Astrocyte (in vitro differentiated cells and primary cell): ENCODE measurements around the gene BPIFB1. TPM values are rescaled to one million over a fixed set of nuclear protein-coding genes. Genes with fewer than 3 reads are reported as not detected.

Source experiments
- DNase-seq: peaks from one replicate; pipeline ENCODE4 v3.0.0-alpha.2; 2010; ENCODE audit warnings: low read depth
- FAIRE-seq: peaks from 2 replicates; lab custom pipeline; 2011; peaks lifted over from hg19 to GRCh38; lab: Jason Lieb, UNC
- H2AFZ ChIP-seq: 2 replicates; pipeline ENCODE4 v1.6.0; 2012; ENCODE audit warnings: low read depth, low read length, inconsistent platforms
- H3K27ac ChIP-seq: 2 replicates; pipeline ENCODE4 v1.5.1; 2011; ENCODE audit warnings: low read depth, low read length, inconsistent platforms
- H3K27me3 ChIP-seq: 2 replicates; pipeline ENCODE4 v1.6.0; 2011; ENCODE audit warnings: low read length, inconsistent platforms; ENCODE audit not compliant: insufficient read depth
- H3K36me3 ChIP-seq: 2 replicates; pipeline ENCODE4 v1.5.1; 2011; ENCODE audit warnings: low read length, inconsistent platforms; ENCODE audit not compliant: insufficient read depth
- H3K4me1 ChIP-seq: 2 replicates; pipeline ENCODE4 v1.5.1; 2011; ENCODE audit warnings: low read length, inconsistent platforms; ENCODE audit not compliant: insufficient read depth
- H3K4me2 ChIP-seq: 2 replicates; pipeline ENCODE4 v1.6.0; 2012; ENCODE audit warnings: low read length, inconsistent platforms
- H3K4me3 ChIP-seq: 2 replicates; pipeline ENCODE4 v1.5.1; 2011; ENCODE audit warnings: low read depth, mild to moderate bottlenecking, low read length, inconsistent platforms; ENCODE audit not compliant: insufficient read depth
- H3K79me2 ChIP-seq: 2 replicates; pipeline ENCODE4 v1.6.0; 2012; ENCODE audit warnings: mild to moderate bottlenecking, low read length, inconsistent platforms; ENCODE audit not compliant: insufficient read depth
- H3K9ac ChIP-seq: 2 replicates; pipeline ENCODE4 v1.6.0; 2012; ENCODE audit warnings: mild to moderate bottlenecking, low read length, inconsistent platforms
- H3K9me3 ChIP-seq: 2 replicates; pipeline ENCODE4 v1.5.1; 2012; ENCODE audit warnings: low read depth, mild to moderate bottlenecking, low read length, inconsistent platforms; ENCODE audit not compliant: insufficient read depth
- H4K20me1 ChIP-seq: 2 replicates; pipeline ENCODE4 v1.6.0; 2012; ENCODE audit warnings: low read length, inconsistent platforms; ENCODE audit not compliant: insufficient read depth
- H3K27ac Mint-ChIP-seq: one replicate; pipeline ENCODE4 v1.8.0; 2021; ENCODE audit warnings: mild to moderate bottlenecking, mixed read lengths; ENCODE audit not compliant: unreplicated experiment
- H3K27me3 Mint-ChIP-seq: one replicate; pipeline ENCODE4 v1.8.0; 2021; ENCODE audit warnings: low read depth, mixed read lengths; ENCODE audit not compliant: unreplicated experiment
- H3K36me3 Mint-ChIP-seq: one replicate; pipeline ENCODE4 v1.8.0; 2021; ENCODE audit warnings: low read depth, mixed read lengths; ENCODE audit not compliant: unreplicated experiment
- H3K4me1 Mint-ChIP-seq: one replicate; pipeline ENCODE4 v1.8.0; 2021; ENCODE audit warnings: low read depth, mixed read lengths; ENCODE audit not compliant: unreplicated experiment
- H3K4me3 Mint-ChIP-seq: one replicate; pipeline ENCODE4 v1.8.0; 2021; ENCODE audit warnings: mild to moderate bottlenecking, moderate library complexity, mixed read lengths; ENCODE audit not compliant: unreplicated experiment
- H3K9me3 Mint-ChIP-seq: one replicate; pipeline ENCODE4 v1.8.0; 2021; ENCODE audit warnings: mild to moderate bottlenecking, mixed read lengths; ENCODE audit not compliant: unreplicated experiment
- CTCF ChIP-seq: IDR thresholded peaks from 2 replicates; pipeline ENCODE4 v1.5.1; 2011; ENCODE audit warnings: low read depth, mild to moderate bottlenecking, inconsistent platforms, low read length, moderate library complexity; ENCODE audit not compliant: insufficient read depth
- EZH2 ChIP-seq: IDR thresholded peaks from 2 replicates; pipeline ENCODE4 v1.6.1; 2012; ENCODE audit warnings: mild to moderate bottlenecking, low read length, inconsistent platforms; ENCODE audit not compliant: insufficient read depth
- total RNA-seq: library from RNA; stranded (reverse); gene quantifications from 2 replicates; pipeline ENCODE4 v1.2.1, GENCODE V29; 2021

The BPIFB1 gene
- total RNA-seq, 1 donor from 2014 or later, result not detected

GRCh38 chr20:33348136-33348937 lies 65.3 kb downstream of the BPIFB1 start:
- no peak overlapping the region for H3K4me3 Mint-ChIP-seq
- no peak overlapping the region for H3K4me2 ChIP-seq

GRCh38 chr20:33349493-33349892 lies 66.5 kb downstream of the BPIFB1 start:
- H2AFZ ChIP-seq, result no peak overlapping the region
- no peak overlapping the region for H3K4me3 ChIP-seq
- H3K4me2 ChIP-seq, result no peak overlapping the region
- H3K27ac Mint-ChIP-seq, result no peak overlapping the region
- no peak overlapping the region for H3K4me3 Mint-ChIP-seq
- FAIRE-seq, result no peak
- H3K9me3 Mint-ChIP-seq, result no peaks in the 10 kb centered on the region
- H3K4me1 ChIP-seq, result no peaks in the 10 kb centered on the region
- H3K9ac ChIP-seq, result no peak overlapping the region
- no peaks in the 10 kb centered on the region for H3K27me3 Mint-ChIP-seq
- no peaks in the 10 kb centered on the region for H3K79me2 ChIP-seq
- H3K27ac ChIP-seq, result no peak overlapping the region
- no peaks in the 10 kb centered on the region for H3K9me3 ChIP-seq
- H3K36me3 Mint-ChIP-seq, result peaks cover 7% of the 10 kb centered on the region
- peaks cover 10% of the 10 kb centered on the region for H3K4me1 Mint-ChIP-seq
- no peaks in the 10 kb centered on the region for H3K36me3 ChIP-seq
- TF ChIP-seq CTCF, result no peak
- no peak for TF ChIP-seq EZH2
- no peaks in the 10 kb centered on the region for H3K27me3 ChIP-seq
- DNase-seq, result no peak
- H4K20me1 ChIP-seq, result no peaks in the 10 kb centered on the region

More at GRCh38 chr20:33348136-33348937, 65.3 kb downstream of the BPIFB1 start:
- no peaks in the 10 kb centered on the region for H3K4me1 ChIP-seq
- no peaks in the 10 kb centered on the region for H3K9me3 ChIP-seq
- H3K79me2 ChIP-seq, result no peaks in the 10 kb centered on the region
- H2AFZ ChIP-seq, result no peak overlapping the region
- Mint-ChIP-seq H3K36me3 (peaks cover 7% of the 10 kb centered on the region), H3K27me3 (no peaks in the 10 kb centered on the region), H3K9me3 (no peaks in the 10 kb centered on the region), H3K27ac (no peak overlapping the region), H3K4me1 (peaks cover 10% of the 10 kb centered on the region)
- H3K4me3 ChIP-seq, result no peak overlapping the region
- H3K9ac ChIP-seq, result no peak overlapping the region
- no peak for TF ChIP-seq CTCF
- no peak for TF ChIP-seq EZH2
- H3K27ac ChIP-seq, result no peak overlapping the region
- DNase-seq, result no peak
- no peaks in the 10 kb centered on the region for H3K27me3 ChIP-seq
- no peaks in the 10 kb centered on the region for H4K20me1 ChIP-seq
- FAIRE-seq, result no peak
- no peaks in the 10 kb centered on the region for H3K36me3 ChIP-seq

GRCh38 chr20:33351696-33352095 lies 68.7 kb downstream of the BPIFB1 start:
- no peak overlapping the region for H3K4me3 Mint-ChIP-seq
- H3K4me2 ChIP-seq, result no peak overlapping the region
- FAIRE-seq, result no peak
- no peak for DNase-seq
- no peaks in the 10 kb centered on the region for H3K4me1 ChIP-seq
- H3K27ac Mint-ChIP-seq, result no peak overlapping the region
- peaks cover 10% of the 10 kb centered on the region for H3K4me1 Mint-ChIP-seq
- no peak overlapping the region for H3K9ac ChIP-seq
- H3K27me3 ChIP-seq, result no peaks in the 10 kb centered on the region
- no peaks in the 10 kb centered on the region for H4K20me1 ChIP-seq
- no peaks in the 10 kb centered on the region for H3K36me3 ChIP-seq
- no peaks in the 10 kb centered on the region for H3K9me3 Mint-ChIP-seq
- no peaks in the 10 kb centered on the region for H3K9me3 ChIP-seq
- no peaks in the 10 kb centered on the region for H3K79me2 ChIP-seq
- H2AFZ ChIP-seq, result no peak overlapping the region
- TF ChIP-seq CTCF, result no peak
- no peaks in the 10 kb centered on the region for H3K27me3 Mint-ChIP-seq
- peaks cover 7% of the 10 kb centered on the region for H3K36me3 Mint-ChIP-seq
- H3K4me3 ChIP-seq, result no peak overlapping the region
- H3K27ac ChIP-seq, result no peak overlapping the region
